HG03060 (cell line): ENCODE measurements around the gene ZNF385C.

Source experiments
- ATAC-seq: cut with Tn5 transposase; IDR thresholded peaks from one replicate; pipeline ENCODE4 v1.9.1; 2021; ENCODE audit warnings: low read depth, moderate number of reproducible peaks; ENCODE audit not compliant: unreplicated experiment

Gene ZNF385C

DNA sequence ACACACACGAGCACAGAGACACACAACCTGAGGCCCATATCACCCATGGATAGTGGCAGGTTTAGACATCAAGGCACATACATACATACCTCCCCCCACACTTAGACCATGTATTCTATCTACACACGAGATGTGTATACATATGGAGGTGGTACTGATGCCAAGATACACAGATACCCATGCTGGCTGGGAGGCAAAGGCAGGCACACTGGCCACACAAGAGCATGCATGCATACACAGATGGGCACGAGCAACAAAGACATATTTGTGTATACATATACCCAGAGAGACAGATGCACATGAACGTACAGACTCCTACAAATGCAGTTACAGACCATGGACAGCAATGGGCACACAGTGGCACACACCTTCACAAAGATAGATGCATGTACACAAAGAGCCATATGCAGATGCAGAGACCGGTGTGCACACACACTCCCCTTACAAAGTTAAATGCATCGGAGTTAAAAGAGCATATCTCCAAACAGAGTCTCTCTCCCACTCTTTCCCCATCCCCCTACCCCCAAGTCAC, 45.9 kb downstream of the ZNF385C start:
- no peak for ATAC-seq

DNA sequence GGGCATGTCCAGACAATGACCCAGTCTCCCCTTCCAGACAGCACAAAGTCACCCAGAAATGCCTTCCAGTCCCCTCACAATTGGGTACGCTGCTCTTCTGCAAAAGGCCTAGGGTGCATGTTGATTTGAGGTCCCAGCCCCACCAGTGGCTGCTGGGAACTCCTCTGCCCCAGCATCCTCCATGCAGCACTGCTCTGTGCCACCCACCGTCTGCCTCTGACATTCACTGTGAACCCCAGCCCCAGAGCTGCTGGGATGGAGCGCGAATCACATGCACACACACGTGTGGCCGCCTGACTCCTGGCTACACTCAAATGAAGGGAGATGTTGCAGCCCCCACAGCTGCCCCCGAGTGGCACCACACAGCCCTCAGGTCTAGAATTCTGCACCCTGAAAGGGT, 46.6 kb downstream of the ZNF385C start:
- no peak for ATAC-seq

DNA sequence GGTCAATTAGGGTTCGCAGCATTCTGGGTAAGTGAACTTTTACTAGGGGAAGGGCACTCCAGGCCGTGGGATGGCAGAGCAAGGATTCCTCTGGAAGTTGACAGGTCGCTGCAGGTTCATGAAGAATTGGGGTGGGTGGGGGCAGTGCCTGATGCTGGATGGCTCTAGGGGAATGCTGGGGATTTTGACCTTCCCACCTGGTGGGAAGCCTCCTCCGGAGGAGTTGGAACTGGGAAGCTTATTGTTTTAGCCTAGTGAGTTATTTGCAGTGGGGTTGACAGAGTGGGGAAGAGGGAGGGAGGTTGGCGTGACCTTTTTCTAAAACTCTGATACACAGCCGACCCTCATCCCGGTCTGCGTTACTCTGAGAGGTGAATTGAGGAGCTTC, 47.3 kb downstream of the ZNF385C start:
- ATAC-seq = no peak

DNA sequence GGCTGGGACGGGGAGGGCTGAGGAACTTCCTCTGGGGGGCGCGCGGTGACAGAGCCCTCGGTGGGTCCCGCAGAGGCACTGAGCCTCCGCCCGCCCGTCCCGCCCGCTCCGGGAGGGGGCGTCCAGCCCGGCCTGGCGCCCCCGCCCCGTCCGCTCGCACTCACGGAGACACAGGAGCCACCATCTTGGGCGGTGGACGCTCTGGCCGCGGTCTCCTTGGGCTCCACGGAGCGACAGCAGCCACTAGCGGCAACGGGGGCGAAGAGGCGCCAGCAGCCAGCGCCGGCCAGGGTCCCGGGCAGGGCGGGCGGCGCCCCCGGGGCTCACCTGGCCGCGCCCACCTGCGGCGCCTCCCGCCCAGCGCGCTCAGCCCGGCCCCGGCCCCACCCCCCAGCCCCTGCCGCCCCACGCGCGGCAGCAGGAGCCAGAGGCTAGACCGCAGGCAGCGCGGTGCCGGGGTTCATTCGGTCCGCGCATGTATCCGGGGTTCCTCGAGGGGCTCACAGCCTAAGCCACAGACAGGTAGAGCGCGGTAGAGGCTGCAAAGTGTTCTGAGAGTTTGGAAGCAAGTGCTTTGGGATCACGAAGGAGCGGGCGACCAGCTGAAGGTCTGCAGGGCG, 47.8 kb downstream of the ZNF385C start, which contains the start of gene C17orf113:
C17orf113 (minus strand) TSS at position 209 of the 620 bp plus-strand sequence. CDS start 7,225 bp downstream, outside the sequence.
- no peak for ATAC-seq

DNA sequence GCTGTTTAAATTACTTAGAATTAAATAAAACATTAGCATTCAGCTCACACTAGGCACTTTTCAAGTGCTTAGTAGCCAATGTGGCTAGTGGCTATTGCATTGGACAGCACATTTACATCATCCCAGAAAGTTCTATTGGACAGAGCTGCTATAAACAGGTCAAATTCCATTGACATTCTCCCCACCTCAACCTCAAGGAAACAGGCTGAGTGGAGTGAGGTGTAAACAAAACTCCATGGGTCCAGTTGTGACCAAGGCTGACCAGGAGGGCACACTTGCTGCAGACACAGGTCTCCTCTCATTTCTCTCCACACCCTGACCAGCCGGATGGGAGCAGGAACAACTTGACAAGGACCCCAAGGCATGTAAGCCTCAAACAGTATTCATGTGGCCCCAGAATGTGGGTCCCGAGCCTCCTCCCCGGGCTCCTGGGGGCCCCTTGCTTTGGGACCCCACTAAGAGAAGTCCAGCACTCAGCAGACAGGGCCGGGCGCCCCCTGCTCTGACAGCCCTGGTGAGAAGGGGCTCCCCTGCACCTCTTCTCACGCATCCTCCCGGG, 48.4 kb downstream of the ZNF385C start:
- ATAC-seq = no peak

DNA sequence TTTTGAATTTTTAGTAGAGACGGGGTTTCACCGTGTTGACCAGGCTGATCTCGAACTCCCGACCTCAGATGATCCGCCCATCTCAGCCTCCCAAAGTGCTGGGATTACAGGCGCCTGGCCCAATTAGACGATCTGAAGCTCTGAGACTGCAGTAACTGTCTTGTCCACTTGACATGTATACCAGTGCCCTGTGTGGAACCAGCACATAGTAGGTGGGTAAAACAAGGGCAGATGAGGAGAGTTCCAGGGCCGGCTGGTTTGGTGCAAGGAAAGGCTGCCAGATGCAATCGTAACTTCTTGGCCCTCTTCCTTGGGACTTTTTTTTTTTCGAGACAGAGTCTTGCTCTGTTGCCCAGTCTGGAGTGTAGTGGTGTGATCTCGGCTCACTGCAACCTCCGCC, 50.9 kb downstream of the ZNF385C start:
- ATAC-seq = no peak

DNA sequence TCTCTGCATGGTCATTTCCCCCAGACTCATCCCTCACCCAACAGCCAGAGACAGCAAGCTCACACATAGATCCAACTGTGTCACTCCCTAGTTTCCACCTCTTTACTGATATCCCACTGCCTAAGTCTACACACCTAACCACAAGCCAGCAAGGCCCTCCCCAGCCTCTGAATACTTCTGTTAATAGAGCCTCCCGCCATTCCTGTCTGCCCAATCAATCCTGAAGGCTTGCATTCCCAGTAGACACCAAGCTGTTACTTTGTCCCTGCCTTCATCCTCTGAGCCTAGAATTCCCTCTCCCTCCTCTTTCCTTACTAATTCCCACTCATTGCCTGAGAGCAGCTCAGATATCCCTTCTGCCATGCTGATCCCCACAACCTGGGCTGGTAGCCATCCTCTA, 52.6 kb downstream of the ZNF385C start:
- no peak for ATAC-seq

DNA sequence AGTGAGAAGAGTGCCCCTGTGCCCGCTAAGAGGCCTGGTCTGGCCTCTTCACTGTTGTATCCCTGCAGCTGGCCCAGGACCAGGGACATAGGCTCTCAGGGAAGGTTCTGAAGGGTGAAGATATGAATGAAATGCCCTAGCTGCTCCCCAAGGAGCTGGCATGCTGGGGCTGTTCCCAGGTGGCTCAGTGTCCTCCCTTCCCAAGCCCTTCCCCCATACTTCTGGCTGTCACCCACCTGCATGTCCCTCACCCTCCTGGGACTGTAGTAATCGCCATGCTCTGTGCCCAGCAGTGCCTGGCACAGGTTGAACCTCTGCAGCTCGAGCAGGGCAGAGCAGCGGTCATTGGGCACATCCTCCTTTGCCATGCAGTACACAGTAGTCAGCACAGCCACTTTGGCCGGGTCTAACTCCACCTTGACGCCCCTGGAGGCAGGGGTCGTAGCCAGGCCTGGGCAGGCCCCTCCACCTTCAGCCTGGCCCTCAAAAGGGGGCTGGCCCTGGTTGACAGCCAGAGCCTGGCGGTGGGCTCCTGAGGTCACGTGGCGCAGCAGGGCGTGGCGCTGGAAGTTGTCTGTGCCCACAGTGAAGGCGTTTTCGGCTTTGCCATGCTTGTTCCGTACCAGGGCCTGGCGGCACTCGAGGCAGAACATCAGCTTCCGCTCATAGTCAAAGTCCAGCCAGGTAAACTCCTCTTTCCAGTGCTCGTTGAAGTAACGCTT, 55.5 kb downstream of the ZNF385C start:
- ATAC-seq = no peak

DNA sequence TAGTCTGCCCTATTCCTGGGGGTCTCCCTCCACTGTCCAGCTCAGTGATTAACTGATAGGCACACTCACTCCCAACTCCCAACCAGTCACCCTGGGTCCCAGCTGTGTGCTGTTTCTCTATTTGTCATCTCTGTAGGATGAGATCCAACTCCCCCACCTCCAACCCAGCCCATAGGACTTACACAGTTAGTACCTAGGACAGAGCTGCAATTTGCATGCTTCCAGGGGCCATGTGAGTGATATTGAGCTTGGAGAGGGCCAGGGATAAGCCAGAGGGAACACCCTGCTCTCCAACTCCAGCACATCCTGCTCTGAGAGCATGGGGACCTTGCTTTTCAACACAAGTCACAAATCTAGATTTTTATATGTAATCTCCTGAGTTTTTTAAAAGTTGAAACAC, 56.7 kb downstream of the ZNF385C start:
- ATAC-seq = no peak

DNA sequence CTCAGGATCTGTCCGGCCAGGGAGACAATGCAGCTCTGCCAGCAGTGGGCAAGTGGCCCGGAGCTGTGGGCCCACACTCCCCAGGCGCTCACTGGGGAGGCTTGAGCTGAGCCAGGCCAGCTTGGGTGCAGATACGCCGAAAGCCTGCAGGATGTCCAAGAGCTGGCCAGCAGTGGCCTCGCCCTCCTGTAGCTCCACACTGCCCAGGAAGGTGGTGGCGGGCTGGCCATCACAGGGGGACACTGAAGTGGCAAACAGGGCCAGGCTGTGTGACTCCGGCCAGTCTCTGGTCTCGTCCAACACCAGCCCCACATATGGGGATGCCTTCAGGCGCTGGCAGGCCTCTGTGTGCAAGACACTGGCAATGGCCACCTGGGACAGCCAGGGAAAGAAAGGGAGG, 57.5 kb downstream of the ZNF385C start:
- no peak for ATAC-seq

DNA sequence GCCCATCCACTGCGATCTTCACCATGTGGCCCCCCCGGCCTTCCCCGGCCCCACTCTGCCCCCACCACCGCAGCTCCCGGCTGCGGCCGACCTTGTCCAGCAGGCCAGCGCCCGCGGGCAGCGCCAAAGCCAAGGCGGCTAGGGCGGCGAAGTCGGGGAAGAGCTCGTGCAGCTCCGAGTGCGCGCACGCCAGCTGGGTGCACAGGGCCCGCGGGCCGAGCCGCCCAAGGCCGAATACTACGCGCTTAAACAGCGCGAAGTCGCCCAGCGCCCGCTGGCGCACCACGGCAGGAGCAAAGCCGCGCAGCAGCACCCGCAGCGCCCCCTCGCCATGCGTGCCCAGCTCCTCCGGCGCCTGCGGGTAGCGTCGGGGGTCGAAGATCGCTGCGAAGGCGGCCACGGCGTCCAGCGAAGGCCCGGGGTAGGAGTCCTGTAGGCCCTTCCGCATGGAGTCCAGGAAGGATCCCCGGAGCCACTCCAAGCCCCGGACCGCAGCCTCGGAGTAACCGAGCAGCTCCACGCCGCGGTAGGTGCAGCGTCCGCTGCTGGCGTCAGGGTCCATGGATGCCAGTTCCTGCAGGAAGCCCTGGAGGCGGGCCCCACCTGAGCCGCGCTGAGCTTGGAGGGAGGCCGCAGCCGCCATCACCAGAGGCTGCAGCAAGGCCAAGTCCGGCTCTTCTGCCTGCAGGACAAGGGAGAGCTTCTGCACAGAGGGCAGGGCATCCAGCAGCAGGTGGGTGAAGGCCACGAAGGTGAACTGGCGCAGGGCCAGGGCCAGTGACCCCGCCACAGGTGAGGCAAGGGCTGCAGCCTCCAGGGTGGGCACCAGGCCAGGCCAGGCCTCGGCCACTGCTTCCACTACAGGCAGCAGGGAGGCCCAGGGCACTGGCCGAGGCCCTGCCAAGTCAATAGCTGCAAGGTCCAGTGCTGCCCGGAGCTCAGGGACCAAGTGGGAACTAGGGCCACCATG, 58.2 kb downstream of the ZNF385C start:
- ATAC-seq = no peak

DNA sequence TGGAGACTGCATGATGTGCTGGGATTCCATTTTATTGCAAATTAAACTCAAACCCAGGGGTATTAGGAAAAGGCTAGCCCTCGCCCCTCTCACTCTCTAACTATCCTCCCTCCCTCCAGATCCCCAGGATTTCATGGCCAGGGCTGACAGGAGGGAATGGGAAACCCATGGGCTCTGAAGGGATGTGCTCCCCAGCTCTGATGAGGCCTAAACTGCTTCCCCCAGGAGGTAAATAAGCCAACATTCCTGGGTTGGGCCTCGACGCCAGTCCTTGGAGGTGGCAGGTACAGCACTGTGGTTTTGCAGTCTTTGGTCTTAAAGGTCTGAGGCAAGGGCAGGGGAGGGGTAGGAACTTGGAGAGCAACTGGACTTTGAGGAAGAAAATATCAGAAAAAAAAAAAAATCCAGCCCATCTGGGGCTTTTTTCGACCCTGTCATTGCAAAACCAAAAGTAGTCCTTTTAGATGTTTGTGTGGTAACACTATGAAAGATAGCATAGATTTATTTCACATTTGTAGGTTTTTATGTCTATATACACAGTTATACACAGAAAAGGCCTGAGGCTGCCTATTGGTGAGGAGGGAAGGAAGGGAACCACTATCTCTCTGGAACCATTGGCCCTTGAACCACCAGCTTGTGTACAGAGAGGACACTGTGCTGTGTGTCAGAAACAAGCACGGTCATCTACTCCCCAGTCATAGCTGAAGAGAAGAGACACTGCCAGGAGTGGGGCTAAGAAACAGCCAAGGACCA, 59.9 kb downstream of the ZNF385C start:
- no peak for ATAC-seq

DNA sequence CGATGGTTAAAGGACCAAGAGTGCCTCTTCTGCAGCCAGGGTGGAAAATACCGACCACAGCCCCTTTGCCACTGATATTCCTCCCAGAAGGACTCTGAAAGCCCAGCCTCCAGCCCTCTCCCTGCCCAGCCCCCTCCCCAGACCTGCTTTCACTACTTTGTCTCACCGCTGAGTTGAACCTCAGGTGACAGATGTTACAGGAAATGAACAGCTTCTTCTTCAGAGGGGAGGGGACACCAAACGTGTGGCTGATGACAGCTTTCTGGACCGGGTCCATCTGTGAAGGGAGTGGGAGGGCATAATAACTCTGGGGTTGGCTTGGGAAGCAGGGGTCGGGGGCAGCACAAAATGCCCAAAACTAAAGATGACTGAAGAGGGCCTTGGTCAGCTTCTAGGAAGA, 64.2 kb downstream of the ZNF385C start:
- ATAC-seq = no peak

DNA sequence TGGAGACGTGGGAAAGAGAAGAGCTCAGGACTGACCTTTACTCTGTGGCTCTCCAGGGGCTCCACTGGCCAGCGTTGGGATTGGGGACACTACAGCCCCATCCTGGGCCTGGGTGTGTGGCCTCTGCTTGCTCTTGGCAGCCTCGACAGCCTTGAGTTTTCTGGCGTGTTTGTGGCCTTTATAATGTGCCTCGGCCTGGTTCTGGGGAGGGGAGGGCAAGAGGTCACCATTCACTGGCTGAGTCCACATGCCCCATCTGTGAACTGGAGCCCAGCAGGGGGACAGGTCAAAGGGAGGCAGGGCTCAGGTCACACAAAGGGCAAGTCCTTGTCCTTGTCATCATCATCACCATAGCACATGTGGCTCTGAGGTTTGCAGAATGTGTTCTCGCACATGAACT, 66.7 kb downstream of the ZNF385C start:
- no peak for ATAC-seq

DNA sequence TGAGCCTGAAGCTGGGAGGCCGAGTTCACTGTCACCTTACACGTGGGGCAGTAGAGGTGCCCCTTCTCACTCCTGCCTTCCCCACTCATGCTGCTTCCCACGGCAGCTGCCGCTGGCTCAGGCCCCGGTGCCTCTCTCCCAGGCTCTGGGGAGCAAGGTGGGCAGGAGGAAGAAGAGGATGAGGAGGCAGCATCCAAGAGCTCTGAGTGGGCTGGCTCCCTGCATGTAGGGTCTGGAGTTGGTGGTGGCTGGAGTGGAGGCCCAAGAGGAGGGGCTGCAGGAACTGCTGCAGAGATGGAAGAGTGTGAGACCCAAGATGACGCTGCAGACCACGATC, 69.5 kb downstream of the ZNF385C start:
- no peak for ATAC-seq

DNA sequence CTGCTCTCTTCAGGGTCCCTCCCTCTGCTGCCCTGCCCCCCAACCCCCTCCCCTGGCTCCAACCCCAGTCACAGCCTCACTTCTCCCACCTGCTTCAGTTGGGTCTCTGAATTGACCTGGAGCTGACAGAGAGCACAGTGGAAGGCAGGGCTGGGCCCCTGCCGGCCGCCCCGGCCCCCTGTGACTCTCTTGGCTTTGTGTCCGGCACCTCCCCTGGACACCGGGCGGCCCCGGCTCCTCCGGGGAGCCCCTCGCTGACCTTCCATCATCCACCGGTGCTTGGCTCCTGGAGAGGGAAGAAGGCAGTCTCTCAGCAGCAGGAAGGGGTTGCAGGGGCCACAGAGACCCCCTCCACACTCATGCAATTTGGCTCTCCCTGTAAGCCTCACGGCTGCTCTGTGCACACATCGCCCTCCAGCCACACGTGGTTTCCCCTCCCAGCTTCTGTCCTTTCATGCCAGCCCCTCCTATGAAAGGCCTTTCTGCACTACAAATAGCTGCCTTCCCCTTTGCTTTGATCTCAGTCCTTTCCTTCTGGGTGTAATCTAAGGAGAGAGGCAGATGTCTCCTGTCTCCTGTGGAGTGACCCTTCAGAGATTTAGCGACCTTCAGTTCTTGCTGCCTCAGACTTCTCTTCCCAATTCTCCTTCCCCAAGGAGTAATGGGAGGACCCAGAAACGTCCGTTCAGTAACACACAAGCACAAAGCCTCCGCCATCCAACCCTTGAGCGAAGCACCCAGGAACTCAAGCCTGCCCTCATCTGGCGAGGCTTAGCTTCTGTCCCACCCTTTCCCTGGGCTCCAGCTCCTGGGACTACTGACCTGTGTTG, 70.1 kb downstream of the ZNF385C start:
- ATAC-seq = no peak

DNA sequence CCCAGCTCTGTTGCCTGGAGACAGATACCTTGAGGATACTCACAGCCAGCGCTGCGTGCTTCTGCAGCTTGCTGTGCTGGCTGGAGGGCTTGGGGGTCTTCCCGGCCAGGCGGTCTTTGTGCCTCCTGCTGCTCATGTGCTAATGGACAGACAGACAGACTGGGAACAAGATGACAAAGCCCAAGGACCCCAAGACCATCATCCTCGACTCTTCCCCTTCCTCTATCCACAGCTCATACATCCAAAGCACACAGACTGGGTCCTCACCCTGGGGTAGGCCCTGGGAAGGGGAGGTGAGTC, 70.7 kb downstream of the ZNF385C start:
- no peak for ATAC-seq

DNA sequence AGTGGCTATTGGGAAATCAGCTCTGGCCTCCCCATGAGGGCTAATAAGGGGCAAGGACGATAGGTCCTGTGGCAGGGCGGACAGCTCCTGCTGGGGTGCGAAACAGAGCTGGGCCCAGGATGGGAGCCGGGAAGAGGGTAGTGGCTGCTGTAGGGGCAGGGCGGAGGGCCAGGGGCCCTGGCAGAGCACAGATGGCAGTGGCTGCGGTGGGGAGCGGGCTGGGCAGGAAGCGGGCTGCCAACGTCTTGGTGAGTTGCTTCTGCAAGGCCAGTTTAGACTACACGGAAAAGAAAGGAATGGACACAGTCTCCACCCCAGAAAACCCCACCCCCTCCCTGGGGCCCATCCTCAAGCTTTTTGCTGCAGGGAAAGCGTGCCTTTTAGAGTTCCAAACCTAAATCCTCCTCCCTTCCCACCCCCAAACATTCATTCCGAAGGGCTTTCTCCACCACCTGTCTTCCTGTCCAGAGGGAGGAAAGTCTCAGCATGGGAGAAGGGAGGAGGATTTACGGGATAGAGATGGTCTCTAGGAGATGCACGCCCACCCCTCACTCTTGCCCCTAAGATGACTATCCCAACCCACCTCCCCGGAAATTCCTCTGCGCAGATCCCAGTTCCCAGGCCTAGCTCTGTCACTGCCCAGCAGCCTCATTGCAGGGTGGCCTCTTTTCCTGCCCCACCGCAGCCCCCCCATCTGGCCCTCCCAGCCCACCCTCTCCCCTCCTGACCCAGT, 71.2 kb downstream of the ZNF385C start:
- no peak for ATAC-seq

DNA sequence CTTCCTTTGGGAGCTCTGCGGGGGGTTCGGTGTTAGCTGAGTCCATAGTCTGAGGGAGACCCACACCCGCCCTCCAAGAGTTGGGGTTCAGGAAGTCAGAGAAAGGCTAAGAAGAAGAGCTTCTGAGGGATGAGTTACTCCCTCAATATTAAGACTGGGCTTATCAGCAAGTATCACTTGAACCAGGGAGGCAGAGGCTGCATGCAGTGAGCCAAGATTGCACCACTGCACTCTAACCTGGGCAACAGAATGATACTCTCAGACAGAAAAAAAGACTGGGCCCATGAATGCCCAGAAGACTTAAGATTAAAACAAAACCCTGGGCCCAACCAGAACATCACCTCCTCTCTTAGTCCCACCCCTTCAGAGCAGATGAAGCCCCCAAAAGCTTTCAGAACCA, 72.3 kb downstream of the ZNF385C start:
- ATAC-seq = no peak
